Panc1 (cell line): ENCODE results near the gene ARSG.

Source experiments
- CTCF ChIP-seq: fragments of 450-650 bp; IDR thresholded peaks from 2 replicates; pipeline ENCODE4 v1.5.1; 2017; ENCODE audit warnings: mild to moderate bottlenecking
- POLR2AphosphoS5 ChIP-seq: IDR thresholded peaks from 2 replicates; pipeline ENCODE4 v1.6.1; 2012; ENCODE audit warnings: mild to moderate bottlenecking, low read depth, low read length, moderate library complexity
- REST ChIP-seq, 2 experiments: IDR thresholded peaks; 2 replicates each; pipeline ENCODE4 v1.6.1; 2011 to 2012; ENCODE audit warnings: low read depth in 2 of 2, control low read depth in 1 of 2, low read length in 1 of 2, mild to moderate bottlenecking in 1 of 2, moderate library complexity in 1 of 2; ENCODE audit not compliant: insufficient read depth in 1 of 2
- SIN3A ChIP-seq: IDR thresholded peaks from 2 replicates; pipeline ENCODE4 v1.6.1; 2012; ENCODE audit warnings: low read depth, mild to moderate bottlenecking, low read length, moderate library complexity, borderline replicate concordance; ENCODE audit not compliant: insufficient read depth

- TF ChIP-seq POLR2AphosphoS5 (no peak), CTCF (no peak), SIN3A (no peak), REST (IDR thresholded peaks at IDR 0.05; ENCODE audit: insufficient read depth in 1 of 2, low read depth in 2 of 2, low read length in 1 of 2) (no peak)
These were observed 29.1 kb downstream of the ARSG start for GRCh38 chr17:68320311-68320865.
